ENCODE measurements around the gene HADHA.

HADHA gene

DNA sequence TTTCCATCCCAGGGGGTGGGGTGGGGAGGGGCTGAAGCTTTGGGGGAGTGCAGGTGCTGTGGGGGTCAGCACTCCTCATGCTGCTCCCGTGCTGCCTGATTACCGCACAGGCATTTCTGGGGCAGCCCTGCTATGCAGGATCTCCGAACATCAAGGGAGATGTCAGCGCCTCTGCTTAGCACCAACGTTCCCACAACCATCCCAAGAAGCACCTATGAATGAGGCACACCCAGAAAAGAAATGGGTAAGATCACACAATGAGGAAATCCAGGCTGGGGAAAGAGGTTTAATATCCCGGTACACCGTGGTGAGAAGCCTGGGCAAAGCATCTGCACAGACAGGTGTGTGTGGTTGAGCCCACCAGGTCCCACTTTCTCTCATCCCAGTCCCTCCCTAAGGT lies 54.1 kb downstream of the HADHA start:
- no peak for DNase-seq

DNA sequence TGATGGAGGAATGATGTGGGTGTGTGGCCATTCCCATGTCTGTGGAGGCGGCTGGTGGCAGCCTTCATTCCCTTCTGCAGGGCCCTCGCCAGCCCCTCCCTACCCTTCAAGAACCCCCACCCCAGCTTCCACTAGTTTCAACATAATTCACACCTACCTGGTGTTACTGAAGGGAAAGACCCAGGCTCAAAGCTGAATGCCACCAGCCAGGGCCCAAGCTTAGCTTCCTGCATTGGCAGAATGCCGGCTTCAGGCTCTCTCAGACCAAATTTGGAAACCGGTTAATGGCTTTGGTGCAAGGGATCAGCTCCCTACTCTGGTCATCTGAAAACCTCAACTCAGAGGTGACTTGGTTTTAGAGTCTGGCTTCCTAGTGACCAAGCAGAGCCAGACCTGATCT lies 54.7 kb downstream of the HADHA start:
- no peak for DNase-seq

DNA sequence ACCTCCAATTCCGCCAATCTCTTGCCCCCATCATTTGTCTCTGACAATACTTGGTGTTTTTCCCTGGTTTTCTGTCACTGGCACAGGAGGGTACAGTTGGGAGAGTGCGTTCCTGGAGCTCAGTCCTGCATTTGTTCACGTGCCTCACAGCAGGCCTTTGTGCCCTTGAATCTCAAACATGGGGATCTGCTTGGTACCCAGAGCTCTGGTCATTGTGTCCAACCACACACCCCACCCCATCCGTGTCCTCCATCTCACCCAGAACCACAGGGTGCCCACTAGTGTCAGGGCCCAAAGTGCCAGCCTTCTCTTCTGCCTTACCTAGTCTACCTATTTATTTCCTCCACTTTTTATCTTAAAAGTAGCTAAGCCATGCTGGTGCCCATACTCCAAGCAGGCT lies 55.3 kb downstream of the HADHA start:
- DNase-seq: no peak

DNA sequence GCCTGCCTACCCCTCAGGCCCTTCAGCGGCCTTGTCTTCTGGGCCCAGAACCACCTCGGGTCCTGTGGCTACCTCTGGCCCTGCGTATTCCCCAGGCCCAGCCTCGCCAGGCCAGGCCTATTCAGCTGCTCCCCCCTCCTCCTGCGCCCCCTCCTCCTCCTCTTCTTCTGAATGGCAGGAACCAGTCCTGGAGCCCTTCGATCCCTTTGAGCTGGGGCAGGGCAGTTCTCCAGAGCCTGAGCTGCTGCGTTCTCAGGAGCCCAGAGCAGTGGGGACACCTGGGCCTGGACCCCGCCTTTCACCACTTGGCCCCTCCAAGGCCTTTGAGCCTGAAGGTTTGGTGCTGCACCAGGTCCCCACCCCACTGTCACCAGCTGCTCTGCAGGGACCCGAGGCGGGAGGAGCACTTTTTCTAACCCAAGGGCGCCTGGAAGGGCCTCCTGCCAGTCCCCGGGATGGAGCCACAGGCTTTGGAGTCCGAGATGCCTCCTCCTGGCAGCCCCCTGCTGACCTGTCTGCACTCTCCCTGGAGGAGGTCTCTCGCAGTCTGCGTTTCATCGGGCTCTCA lies 56.8 kb downstream of the HADHA start:
- no peak for DNase-seq

DNA sequence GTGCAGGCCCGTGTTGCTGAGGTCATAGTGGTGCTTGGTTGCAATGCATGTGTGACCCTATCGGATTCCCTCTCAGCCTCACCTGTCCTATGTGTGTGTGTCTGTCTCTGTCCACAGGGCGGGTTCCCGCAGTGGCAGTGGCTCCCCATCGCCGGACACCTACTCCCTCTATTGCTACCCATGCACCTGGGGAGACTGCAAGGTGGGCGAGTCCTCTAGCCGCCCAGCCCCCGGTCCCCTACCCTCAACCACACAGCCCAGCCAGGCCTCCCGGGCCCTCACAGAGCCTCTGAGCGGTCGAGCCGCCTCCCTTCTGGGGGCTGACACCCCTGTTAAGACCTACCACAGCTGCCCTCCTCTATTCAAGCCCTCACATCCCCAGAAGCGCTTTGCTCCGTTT lies 57.3 kb downstream of the HADHA start:
- DNase-seq: no peak

DNA sequence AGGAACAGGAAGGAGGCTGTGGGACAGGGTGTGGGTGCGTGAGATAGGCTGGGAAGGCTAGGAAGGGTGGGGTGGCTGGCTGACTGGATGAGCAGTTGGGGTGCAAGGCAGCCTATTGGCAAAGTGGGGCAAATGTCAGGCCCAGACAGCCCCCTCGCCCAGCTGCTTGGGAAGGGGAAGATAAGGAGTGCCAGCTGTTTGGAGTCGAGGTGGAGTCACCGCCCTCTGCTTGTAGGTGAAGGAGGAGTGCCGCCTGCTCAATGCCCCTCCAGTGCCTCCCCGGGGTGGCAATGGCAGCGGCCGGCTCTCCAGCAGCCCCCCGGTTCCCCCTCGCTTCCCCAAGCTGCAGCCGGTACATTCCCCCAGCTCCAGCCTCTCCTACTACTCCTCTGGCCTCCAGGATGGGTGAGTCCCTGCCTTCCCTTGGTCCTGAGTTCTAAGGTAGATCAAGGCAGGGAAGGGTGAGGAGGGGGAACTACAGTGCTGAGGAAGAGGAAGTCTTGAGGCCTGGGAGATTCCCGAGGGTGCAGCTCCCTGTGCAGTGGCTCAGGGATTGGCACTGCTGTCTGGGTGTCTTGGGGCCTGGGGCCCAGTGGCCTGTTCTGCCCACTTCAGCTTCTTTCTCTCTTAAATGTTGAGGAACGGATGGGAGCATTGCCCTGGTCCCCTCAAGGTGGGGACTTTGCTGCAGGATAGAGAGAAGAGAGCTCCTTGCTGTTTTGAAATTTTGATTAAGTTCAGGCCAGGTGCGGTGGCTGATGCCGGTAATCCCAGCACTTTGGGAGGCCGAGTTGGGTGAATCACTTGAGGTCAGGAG lies 58.3 kb downstream of the HADHA start:
- no peak for DNase-seq

DNA sequence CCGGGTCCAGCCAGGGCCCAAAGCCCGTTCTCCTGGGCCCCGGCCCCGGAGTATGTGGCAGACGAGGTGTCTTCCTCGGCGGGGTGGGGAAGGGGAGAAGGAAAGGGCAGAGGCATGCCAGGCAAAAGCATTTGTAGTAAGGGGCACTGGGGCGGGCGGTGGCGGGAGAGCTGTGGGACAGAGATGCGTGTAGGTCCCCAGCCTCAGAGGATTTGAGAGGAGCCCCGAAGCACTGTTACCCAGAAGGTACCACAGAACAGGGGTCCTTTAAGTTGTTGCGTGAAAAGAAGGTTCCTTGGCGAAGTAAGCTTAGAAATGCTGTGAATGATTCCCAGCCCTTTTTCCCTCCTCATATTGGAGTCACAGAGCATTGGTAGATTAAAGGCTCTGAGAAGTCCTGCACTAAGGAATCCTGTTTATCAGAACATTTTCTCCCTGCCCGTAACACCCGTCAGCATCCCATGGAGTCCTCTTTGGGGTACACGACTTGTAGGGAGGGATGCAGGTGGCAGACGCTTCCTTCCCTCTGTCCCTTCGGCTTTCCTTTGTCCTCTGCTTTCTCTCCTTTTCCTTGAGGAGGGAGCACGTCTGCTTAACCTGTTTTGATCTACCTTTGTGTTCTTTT lies 59.0 kb downstream of the HADHA start:
- no peak for DNase-seq

DNA sequence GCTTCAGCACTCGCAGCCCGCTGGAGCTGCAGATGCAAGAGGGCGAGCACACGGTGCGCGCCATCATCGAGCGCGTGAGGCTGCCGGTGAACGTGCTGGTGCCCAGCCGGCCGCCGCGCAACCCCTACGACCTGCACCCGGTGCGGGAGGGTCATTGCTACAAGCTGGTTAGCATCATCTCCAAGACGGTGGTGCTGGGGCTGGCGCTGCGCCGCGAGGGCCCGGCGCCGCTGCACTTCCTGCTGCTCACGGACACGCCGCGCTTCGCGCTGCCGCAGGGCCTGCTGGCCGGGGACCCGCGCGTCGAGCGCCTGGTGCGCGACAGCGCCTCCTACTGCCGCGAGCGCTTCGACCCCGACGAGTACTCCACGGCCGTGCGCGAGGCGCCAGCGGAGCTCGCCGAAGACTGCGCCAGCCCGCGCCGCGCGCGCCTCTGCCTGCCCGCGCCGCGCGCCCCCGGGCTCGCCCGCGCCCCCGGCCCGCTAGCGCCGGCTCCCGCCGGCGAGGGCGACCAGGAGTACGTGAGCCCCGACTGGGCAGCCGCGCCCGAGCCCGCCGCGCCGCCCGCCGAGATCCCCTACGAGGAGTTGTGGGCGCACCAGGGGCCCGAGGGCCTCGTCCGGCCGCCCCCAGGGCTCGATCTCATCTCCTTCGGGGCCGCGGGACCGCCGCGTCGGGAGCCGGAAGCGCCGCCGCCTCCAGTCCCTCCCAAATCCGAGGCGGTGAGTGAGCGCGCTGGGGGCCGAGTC lies 59.7 kb downstream of the HADHA start:
- DNase-seq: no peak

DNA sequence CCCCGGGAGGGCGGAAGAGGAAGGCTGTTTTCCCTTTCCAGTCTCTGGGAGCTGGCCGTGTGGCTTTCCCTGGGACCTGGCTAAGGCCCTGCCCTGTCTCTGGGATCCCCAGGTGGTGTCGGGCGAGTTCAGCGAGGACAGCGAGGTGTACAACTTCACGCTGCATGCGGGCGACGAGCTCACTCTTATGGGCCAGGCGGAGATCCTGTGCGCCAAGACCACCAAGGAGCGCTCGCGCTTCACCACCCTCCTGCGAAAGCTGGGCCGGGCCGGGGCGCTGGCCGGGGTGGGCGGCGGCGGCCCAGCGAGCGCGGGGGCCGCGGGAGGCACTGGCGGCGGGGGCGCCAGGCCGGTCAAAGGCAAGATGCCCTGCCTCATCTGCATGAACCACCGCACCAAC lies 60.3 kb downstream of the HADHA start:
- DNase-seq: no peak

DNA sequence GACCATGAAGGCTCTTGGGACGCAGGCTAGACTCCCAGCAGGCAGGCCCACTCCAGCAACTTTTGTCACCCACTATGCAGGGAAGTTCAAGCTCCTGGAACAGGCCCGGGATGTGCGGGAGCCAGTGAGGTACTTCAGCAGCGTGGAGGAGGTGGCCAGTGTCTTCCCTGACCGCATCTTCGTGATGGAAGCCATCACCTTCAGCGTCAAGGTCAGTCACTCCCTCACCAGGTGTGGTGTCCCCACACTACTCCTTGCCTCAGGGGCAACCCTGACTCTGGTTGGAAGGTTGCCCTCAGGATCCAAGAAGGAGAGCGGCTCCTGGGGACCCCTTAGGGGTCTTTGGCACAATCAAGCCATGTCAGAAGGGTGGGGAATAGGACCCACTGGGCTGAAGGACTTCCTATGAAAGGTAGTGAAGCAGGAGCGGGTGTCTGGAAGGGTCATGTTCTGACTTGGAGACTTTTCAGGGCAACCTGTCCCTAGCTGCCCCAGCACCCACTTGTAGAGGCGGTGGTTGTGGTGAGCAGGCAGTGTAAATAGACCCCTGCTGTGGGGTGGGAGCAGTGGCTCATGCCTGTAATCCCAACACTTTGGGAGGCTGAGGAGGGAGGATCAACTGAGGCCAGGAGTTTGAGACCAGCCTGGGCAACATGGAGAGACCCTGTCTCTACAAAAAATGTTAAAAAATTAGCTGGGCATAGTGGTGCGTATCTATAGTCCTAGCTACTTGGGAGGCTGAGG lies 61.4 kb downstream of the HADHA start:
- no peak for DNase-seq

DNA sequence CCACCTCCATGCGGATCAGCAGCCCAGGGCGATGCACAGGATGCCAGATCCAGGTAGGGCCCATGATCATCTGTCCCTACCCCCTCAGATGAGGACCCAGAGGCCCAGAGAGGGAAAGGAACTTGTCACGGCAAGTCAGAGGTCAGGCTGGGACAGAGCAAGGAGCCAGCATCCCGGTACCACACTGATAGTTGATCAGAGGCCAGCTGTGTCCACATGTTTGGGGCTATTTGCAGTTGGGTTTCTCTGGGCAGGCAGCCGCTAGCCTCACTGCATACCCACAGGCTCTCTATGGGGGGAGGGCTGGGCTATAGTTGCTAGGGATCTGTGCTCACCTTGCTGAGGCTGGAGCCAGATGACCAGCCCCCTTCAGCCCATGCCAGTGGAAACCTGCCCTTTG lies 62.0 kb downstream of the HADHA start:
- no peak for DNase-seq

DNA sequence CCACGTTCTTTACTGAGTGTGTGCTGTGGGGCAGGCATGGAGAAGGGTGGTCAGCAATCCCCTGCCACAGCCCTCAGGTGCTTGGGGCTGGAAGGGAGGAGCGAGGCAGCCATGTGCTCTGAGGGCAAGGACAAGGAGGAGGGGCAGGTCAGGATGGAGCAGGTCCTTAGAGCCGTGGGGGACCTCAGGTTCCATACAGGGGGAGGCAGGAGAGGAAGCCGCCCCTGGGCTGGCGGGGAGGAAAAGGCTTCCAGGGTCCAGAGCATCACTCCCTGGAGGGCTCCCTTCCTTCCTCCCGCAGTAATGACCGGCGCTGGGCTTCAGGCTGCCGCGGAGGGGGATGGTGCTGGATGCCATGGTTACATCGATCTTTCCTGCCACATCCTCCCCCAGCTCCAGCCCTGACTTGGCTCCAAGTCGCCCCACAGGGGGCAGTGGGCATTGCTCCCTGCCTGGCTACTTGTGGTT lies 65.0 kb downstream of the HADHA start:
- no peak for DNase-seq

DNA sequence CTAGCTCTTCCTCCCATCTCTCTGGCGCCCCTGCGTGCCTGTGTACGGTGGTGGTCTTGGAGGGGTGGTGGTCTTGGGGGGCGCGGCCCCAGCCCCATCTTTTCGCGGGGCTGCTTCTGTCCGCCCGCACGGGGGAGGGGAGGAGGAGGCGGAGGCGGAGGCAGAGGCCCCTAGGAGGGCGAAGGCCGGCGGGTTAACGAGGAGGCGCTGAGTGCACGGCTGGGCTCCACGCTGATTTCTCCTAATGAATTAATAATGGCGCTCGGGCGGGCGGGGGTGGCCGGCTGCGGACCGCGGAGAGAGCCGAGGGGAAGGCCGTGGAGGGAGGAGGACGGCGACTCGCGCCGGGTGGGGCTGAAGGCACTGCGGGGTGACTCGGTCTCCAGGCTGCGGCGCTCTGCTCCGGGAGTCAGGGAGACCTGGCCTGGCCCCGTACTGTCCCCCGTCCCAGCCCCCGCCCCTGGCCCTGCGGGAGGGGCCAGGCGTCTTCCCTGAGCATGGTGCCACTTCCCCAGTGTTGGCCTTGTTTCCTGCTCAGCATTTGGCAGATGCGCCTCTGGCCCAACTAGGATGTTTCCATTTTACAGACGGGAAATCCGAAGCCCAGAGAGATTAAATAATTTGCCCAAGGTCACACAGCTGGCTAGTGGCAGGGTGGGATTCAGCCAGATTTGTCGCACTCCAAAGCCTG lies 65.5 kb downstream of the HADHA start:
- DNase-seq: peak; percentile 58

DNA sequence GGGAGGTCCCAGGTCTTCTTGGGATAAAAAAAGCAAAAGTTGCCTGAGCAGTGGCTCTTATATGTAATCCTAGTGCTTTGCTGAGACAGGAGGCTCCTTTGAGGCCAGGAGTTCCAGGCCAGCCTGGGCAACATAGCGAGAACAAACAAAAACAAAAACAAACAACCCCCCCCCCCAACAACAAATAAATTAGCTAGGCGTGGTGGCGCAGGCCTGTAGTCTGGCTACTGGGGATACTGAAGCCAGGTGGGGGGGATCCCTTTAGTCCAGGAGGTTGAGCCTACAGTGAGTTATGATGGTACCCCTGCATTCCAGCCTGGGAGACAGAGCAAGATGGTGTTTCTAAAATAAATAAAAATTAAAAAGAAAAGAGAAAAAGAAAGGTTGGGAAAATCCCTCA lies 66.2 kb downstream of the HADHA start:
- DNase-seq: no peak

DNA sequence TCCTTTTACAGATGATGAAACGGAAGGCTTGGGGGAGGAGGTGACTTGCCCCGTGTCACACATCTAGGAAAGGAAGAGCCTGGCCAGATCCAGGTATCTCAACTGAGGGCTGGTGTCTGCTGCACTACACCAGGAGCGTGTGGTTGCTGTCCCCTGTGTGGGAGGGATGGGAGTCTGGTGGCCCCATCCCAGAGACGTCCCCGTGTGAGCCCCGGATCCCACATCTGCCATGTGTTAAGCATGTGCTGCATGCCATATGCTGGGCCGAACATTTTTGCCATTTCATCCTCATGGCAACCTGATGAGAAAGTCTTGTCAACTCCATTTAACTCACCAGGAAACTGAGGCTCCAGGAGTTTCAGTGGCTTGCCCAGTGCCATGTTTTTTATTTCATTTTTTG lies 67.3 kb downstream of the HADHA start:
- no peak for DNase-seq

DNA sequence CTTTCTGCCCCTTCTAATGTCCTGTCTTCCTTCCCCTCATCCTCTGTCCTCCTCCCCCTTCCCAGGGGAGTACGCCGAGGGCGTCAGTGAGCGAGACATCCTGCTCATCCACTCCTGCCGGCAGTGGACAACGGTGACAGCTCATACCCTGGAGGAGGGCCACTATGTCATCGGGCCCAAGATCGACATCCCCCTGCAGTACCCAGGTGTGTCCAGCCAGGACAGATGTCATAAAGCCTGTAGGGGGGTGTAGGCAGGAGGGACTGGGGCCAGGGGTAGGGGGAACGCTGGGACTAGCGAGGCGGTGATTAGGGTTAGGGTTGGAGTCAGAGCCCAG lies 68.2 kb downstream of the HADHA start:
- no peak for DNase-seq

DNA sequence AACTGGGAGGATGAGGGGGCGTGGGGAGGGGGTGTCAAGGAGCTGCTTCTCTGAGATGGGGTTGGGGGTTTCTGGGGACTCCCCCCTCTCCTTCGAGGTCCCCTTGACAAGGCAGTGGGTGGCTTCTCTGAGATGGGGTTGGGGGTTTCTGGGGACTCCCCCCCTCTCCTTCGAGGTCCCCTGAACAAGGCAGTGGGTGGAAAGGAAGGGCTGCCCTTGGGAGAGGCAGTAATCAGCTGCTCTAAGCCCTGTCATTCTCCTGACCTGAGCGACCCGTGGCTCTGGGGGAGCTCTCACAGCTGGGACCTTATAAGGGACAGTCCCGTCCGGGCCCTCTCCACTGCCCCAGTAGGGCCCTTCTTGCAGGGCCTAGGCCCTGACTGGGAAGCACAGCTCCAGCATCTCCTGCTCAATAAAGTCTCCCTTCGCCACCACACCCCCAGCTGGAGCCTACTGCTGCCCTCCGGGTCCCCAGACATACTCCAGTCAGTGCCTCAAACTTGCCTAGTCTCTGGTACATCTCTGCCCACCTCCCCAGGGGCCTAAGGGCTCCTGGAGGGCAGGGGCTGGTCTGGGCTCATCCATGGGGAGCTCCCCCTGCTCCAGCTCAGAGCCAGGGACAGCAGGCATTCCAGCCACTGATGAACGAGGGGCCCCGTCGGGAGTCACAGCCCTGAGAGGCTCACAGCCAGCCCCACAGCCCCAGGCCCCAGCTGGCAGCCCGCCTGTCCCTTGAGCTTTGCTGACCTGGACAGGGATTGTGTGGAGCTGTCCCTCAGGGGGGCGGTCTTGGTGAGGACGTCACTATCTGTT lies 68.8 kb downstream of the HADHA start:
- no peak for DNase-seq

DNA sequence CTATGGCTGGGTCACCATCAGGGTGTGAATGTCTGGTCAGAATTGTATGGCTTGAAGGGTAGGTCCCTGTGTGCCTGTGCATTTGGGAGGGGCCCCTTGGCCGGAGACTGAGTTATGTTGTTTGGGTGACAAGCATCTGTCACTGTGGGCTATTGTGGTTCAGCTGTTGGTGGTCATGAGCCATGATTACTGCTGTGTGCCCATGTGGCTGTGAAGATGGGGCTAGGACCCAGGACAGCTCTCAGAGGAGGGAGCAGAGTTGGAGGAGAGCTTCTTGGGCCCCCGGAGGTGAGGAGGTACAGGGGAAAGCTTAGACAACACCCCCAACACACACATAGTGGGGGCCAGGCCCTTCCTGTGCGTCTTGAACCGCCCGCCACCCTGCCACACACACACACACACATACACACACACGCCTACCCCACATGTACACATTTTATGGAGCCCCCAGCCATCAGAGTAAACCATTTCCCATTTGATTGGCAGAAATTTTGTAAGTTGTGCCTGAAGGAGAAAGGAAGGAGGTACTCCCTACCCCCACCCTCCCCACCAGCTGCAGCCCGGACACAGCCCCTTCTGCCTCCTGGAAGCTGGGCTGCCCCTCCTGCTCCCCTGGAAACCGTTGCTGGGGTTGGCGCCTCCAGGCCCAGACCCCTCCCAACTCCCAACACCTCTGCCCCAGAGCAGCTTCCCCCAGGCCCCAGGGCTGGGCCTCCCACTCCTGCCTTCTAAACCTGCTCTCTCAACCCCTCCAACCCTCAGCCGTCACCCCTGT lies 69.6 kb downstream of the HADHA start:
- no peak for DNase-seq

DNA sequence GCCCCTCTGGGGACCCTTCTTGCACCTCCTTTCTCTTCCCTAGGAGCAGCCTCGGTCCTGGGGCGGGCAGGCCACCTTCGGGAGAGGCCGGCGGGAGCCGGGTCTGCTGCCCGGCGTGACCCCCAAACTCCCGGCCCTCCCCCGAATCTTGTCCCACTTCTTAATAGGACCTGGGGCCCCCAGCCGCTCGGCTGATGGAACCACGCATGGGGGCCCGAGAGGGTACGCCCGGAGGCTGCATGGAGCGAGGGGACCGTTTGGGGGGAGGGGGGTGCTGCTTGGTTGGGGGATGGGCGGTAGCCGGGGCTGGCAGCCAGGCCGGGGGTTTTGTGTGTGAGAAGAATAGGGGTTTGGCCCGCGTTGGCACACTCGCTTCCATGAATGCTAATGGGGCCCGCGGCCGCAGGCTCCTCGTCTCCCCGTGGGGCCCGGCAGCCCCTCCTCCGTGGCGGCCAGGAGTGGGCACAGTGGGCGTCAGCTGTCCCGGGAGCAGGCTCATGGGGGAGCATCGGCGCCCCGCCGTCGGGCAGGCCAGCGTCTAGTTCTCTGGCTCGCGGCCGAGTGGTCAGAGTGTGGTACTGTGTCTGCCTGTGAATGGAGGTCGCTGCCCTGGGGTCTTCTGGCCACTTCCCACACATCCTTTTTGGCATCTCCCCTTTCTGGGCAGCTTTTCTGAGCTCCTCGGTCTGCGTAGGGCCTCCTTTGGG lies 70.5 kb downstream of the HADHA start:
- no peak for DNase-seq
